ENCODE data around the gene ZFC3H1.

The ZFC3H1 gene

DNA sequence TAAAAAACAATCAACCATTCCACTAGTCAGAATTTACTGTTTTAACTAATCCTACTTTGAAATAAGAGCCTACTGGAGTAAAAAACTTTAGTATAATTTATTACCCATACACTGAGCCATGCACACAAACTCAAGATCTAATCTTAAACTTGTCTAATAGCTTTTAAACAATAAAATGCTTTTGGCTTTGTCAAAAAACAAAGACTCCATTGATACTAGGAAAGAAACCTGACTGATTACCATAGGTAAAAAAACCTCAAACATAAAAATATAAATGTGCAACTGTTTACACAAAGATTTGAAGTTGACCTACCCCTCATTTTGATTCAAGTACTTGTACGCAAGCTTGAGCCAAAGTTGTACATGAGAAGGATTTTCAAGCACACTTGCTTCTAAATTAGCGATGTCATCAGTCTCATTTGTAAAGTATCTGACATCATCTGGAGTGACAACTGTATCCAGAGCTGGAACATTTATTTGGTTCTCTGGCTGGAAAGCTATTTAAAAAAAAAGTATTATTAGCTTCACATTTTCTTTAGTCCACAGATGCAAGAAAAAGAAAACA is 36.1 kb downstream of the ZFC3H1 start:
- no peak for DNase-seq

DNA sequence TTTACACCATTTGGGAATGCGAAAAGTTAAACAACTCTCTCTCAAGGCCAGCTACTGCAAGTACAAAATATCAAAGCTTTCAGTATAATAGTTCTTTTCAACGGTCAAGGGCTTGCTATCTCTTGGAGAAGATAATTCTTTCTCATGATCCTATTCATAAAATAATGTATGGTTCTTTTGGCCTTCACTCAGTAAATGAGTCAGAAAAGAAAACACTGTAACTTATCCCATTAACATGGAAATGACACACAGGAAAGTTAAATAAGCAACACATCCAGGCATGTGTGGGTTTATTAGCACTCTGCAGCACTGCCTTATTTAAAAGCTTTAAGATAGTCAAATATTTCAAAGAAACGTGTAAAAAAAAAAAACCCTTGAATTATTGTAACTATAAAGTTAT is 36.9 kb downstream of the ZFC3H1 start:
- peak; percentile 72 for DNase-seq

DNA sequence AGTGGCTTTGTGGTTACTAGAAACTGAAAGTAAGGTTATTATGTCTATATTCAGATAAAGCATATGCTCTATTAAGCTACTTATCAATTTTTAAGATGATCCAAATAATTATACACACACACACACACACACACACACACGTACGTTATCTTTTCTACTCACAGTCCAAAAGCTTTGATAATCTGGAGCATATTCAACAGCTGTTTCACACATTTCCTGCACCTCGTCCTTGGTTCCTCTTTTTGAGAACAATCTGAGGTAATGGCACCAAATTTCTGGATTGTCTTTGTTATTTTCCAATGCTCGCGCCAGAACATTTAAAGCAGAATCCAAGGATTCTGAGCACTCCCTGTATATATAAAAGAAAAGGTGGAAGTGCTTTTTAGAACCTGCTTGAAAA is 37.5 kb downstream of the ZFC3H1 start:
- no peak for DNase-seq

DNA sequence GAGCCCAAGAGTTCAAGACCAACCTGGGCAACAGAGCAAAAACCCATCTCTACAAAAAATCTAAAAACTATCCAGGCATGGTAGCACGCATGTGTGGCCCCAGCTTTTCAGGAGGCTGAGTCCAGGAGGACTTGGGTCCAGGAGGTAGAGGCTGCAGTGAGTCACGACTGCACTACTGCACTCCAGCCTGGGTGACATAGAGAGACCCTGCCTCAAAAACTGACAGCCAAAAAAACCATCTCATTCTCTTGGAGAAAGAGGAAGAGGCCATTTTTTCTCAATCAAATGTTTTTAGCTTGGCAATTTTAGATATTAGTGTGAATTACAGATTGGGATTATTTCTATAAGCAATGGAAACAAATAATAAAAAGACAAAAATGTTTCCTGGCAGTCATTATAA is 38.2 kb downstream of the ZFC3H1 start:
- DNase-seq: no peak

- no peak for DNase-seq
These were observed 41.7 kb downstream of the ZFC3H1 start for GRCh38 chr12:71621938-71622337.

DNA sequence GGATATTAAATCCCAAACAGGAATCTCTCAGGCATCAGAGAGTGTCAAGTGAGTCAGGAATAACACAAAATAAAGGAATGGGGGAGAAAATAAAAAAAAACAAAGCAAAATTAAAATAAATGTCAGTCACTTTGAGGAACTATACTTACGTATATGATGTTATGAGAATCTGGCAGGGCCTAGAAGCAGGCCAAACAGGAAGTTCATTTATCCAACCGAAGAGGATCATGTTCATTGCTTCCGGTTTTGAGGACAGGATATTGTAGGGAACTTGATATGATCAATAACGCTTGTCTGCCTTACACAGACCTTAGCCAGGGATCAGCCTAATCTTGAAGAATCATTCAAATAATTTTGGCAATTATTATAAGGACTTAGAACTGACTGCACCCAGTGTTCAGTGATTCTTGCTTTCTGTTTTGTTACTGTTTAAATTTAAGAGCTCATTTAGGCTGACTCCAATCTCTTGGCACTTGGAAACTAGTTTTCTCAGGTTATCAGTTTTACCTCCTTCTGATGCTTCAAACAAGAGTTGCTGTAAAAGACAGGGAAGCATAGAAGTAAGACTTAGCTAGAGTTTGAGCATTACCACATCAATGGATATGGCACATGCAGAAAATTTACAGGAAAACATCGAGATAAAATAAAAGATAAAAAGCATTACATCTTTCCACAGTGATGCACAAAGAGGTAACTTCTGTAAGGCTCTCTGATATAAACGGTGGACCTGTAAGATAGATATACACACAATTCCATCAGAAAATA is 53.4 kb downstream of the ZFC3H1 start:
- no peak for DNase-seq

- no peak for DNase-seq
These were observed 55.9 kb downstream of the ZFC3H1 start for GRCh38 chr12:71607494-71608330.

GRCh38 chr12:71605039-71605438 is 58.6 kb downstream of the ZFC3H1 start:
- DNase-seq: no peak

GRCh38 chr12:71602761-71603577 is 60.7 kb downstream of the ZFC3H1 start:
- DNase-seq: no peak

- peak; percentile 68 for DNase-seq
These were observed 62.1 kb downstream of the ZFC3H1 start for GRCh38 chr12:71601546-71601945.

- no peak for DNase-seq
These were observed 64.4 kb downstream of the ZFC3H1 start for GRCh38 chr12:71599210-71599609.

- DNase-seq: peak; percentile 51
These were observed 69.3 kb downstream of the ZFC3H1 start for GRCh38 chr12:71594214-71594948.

GRCh38 chr12:71592841-71593240 is 70.8 kb downstream of the ZFC3H1 start:
- no peak for DNase-seq

GRCh38 chr12:71591601-71592000 is 72.0 kb downstream of the ZFC3H1 start:
- no peak for DNase-seq

- peak; percentile 49 for DNase-seq
These were observed 74.2 kb downstream of the ZFC3H1 start for GRCh38 chr12:71589478-71589881.

DNA sequence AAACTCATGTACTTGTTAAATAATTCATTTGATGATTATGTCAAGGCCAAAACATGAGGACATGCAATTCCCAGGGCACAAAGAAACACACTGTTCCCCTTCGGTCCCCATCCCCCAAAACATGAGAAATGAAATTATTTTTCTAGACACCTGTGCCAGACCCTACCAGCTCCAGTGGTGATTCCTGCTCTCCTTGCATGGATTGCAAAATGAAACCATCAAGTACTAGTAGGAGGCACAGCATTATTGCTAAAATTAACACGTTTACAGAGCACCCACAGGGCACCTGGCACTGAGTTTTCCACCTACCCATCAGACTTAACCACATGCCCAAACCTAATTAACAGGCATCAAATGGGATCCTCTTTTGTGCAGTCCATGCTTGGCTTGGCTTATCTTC is 76.6 kb downstream of the ZFC3H1 start:
- no peak for DNase-seq

GRCh38 chr12:71585218-71585617 is 78.4 kb downstream of the ZFC3H1 start:
- no peak for DNase-seq

DNA sequence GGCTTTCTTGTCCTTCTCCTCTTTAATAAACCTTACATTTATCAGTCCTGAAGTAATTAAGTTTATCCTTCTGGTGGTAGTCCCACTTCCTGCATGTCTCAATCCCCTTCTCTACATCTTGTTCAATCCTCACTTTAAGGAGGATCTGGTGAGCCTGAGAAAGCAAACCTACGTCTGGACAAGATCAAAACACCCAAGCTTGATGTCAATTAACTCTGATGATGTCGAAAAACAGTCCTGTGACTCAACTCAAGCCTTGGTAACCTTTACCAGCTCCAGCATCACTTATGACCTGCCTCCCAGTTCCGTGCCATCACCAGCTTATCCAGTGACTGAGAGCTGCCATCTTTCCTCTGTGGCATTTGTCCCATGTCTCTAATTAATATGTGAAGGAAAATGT is 79.3 kb downstream of the ZFC3H1 start:
- DNase-seq: no peak

DNA sequence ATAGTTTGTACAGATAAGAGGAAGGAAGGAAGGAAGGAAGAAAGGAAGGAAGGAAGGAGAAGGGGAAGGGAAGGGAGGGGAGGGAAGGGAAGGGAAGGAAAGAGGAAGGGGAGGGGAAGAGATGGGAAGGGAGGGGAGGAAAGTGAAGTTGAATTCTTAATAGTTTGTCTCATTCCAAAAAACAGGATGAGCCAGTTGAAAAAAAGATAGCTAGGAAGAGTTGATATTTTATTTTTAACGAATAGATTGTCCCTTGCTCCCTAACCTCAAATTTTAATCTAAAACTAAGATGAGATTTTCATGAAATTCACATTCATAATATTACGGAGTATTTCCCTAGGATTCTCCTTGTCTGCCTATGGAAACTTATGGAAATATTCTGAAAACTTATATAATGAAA is 80.7 kb downstream of the ZFC3H1 start:
- DNase-seq: no peak

GRCh38 chr12:71581206-71581605 is 82.4 kb downstream of the ZFC3H1 start:
- DNase-seq: no peak

- DNase-seq: no peak
These were observed 84.9 kb downstream of the ZFC3H1 start for GRCh38 chr12:71578694-71579258.

DNA sequence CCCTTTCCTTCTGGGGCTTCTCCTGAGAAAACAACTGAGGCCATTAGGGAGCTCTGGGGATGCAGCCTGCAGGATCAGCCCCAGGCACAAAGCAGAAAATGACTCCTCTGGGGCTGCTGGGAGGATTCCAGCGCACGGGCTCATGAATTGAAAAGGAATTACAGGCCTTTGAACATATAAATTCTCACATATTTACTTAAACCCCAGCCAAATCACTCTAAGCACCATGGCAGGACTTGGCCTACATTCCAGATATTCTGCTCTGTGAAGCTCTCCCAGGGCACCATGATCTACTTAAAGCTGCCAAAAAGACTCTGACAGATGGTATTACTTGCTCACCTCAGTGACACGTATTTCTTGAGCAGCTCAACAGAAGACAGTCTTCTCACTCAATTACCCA is 87.2 kb downstream of the ZFC3H1 start:
- DNase-seq: no peak

Measured in fibroblast of skin of back (primary cell).